SK-N-SH (cell line): ENCODE results near the gene RBM20. TPM values are rescaled to one million over a fixed set of nuclear protein-coding genes. Genes with fewer than 3 reads are reported as not detected.

Experiments
- CTCF ChIA-PET: fragments of 300-600, 350-600 bp; formaldehyde crosslinking; extraction: SDS; loops from one replicate; lab custom pipeline; 2021; lab: Yijun Ruan, JAX
- POLR2A ChIA-PET: fragments of 350-600 bp; sonication (Branson Sonifier 250); formaldehyde crosslinking; extraction: SDS; loops from one replicate; lab custom pipeline; 2020; ENCODE audit warnings: antibody characterized with exemption, inconsistent platforms; lab: Yijun Ruan, JAX
- DNase-seq: peaks from one replicate; pipeline ENCODE4 v3.0.0; 2012
- H2AFZ ChIP-seq: fragments of 200-600 bp; sonication (generic); 2 replicates; pipeline ENCODE4 v1.8.1; 2016; ENCODE audit warnings: antibody characterized with exemption, mild to moderate bottlenecking, low read depth
- H3F3A ChIP-seq: fragments of 200-600 bp; sonication (generic); replicated peaks from 2 replicates; pipeline ENCODE3; 2016; ENCODE audit warnings: antibody characterized with exemption, mild to moderate bottlenecking; ENCODE audit not compliant: insufficient read depth
- H3K27ac ChIP-seq, 2 experiments: fragments of 200-500 bp in 1 of 2; fragments of 200-600 bp in 1 of 2; sonication (Bioruptor generic) in 1 of 2; sonication (generic), shearing (Covaris generic) in 1 of 2; 2 replicates each; pipeline versions ENCODE4 v1.5.1 to v1.6.1; 2014 to 2016; ENCODE audit warnings: low read depth in 2 of 2, inconsistent platforms in 1 of 2, low read length in 1 of 2, mild to moderate bottlenecking in 1 of 2, mixed read lengths in 1 of 2
- H3K27me3 ChIP-seq: fragments of 200-600 bp; sonication (generic), shearing (Covaris generic); 2 replicates; pipeline ENCODE4 v1.6.1; 2016; ENCODE audit warnings: mixed run types; ENCODE audit not compliant: insufficient read depth
- H3K36me3 ChIP-seq, 2 experiments: fragments of 200-500 bp in 1 of 2; fragments of 200-600 bp in 1 of 2; sonication (Bioruptor generic) in 1 of 2; sonication (generic) in 1 of 2; replicated peaks in 1 of 2; 2 replicates each; pipeline versions ENCODE3 to v1.5.1; 2014 to 2016; ENCODE audit warnings: low read length in 1 of 2, mild to moderate bottlenecking in 1 of 2; ENCODE audit not compliant: insufficient read depth in 2 of 2, control insufficient read depth in 1 of 2
- H3K4me1 ChIP-seq, 2 experiments: fragments of 200-500 bp in 1 of 2; fragments of 200-600 bp in 1 of 2; sonication (Bioruptor generic) in 1 of 2; sonication (generic), shearing (Covaris generic) in 1 of 2; 2 replicates each; pipeline versions ENCODE4 v1.5.1 to v1.6.1; 2014 to 2016; ENCODE audit warnings: low read depth in 1 of 2, low read length in 1 of 2, mixed run types in 1 of 2; ENCODE audit not compliant: insufficient read depth in 2 of 2, control insufficient read depth in 1 of 2
- H3K4me2 ChIP-seq: fragments of 200-600 bp; sonication (generic), shearing (Covaris generic); 2 replicates; pipeline ENCODE4 v1.6.1; 2017; ENCODE audit warnings: mixed run types
- H3K4me3 ChIP-seq, 2 experiments: fragments of 200-500 bp in 1 of 2; fragments of 200-600 bp in 1 of 2; sonication (Bioruptor generic) in 1 of 2; sonication (generic), shearing (Covaris generic) in 1 of 2; 2 replicates each; pipeline versions ENCODE4 v1.5.1 to v1.8.1; 2014 to 2016; ENCODE audit warnings: low read depth in 2 of 2, inconsistent platforms in 1 of 2, low read length in 1 of 2, mild to moderate bottlenecking in 1 of 2, mixed read lengths in 1 of 2, moderate library complexity in 1 of 2
- H3K79me2 ChIP-seq: fragments of 200-600 bp; sonication (generic); 2 replicates; pipeline ENCODE4 v1.8.1; 2017; ENCODE audit warnings: mild to moderate bottlenecking; ENCODE audit not compliant: insufficient read depth
- H3K9ac ChIP-seq: fragments of 200-600 bp; sonication (generic); 2 replicates; pipeline ENCODE4 v1.6.1; 2017; ENCODE audit warnings: mixed run types
- H3K9me2 ChIP-seq: fragments of 200-600 bp; sonication (generic); 2 replicates; pipeline ENCODE4 v1.6.1; 2017; ENCODE audit warnings: mixed run types
- H3K9me3 ChIP-seq: fragments of 200-600 bp; sonication (generic); 2 replicates; pipeline ENCODE4 v1.6.1; 2017; ENCODE audit warnings: mixed run types, mild to moderate bottlenecking, moderate library complexity
- H4K20me1 ChIP-seq: fragments of 200-600 bp; sonication (generic); 2 replicates; pipeline ENCODE4 v1.6.1; 2017; ENCODE audit warnings: mild to moderate bottlenecking, mixed run types; ENCODE audit not compliant: insufficient read depth
- CHD2 ChIP-seq: fragments of 150-350 bp; IDR thresholded peaks from 2 replicates; pipeline ENCODE4 v1.6.1; 2018; ENCODE audit warnings: low read length; ENCODE audit not compliant: partially characterized antibody
- EZH2phosphoT487 ChIP-seq: fragments of 200-600 bp; sonication (generic); IDR thresholded peaks from 2 replicates; pipeline ENCODE4 v1.6.1; 2017; ENCODE audit warnings: low read depth, mixed run types, mild to moderate bottlenecking, antibody characterized with exemption, moderate library complexity, borderline replicate concordance
- FOXJ3 ChIP-seq: sonication (generic); formaldehyde crosslinking; IDR thresholded peaks from 2 replicates; pipeline ENCODE4 v1.5.1; 2020; ENCODE audit warnings: mild to moderate bottlenecking, missing genetic modification reagents
- FOXM1 ChIP-seq: IDR thresholded peaks from 2 replicates; pipeline ENCODE4 v1.4.0; 2012; ENCODE audit warnings: low read depth, mild to moderate bottlenecking
- GATA2 ChIP-seq: sonication (generic); formaldehyde crosslinking; IDR thresholded peaks from 2 replicates; pipeline ENCODE4 v1.5.0; 2020; ENCODE audit warnings: mild to moderate bottlenecking, missing genetic modification reagents
- MEF2A ChIP-seq: IDR thresholded peaks from 2 replicates; pipeline ENCODE4 v1.4.0; 2012; ENCODE audit warnings: low read depth, borderline replicate concordance
- NFIC ChIP-seq: IDR thresholded peaks from 2 replicates; pipeline ENCODE4 v1.4.0; 2012; ENCODE audit warnings: borderline replicate concordance
- NRF1 ChIP-seq: IDR thresholded peaks from 2 replicates; pipeline ENCODE4 v1.6.1; 2012; ENCODE audit warnings: low read depth, mild to moderate bottlenecking, low read length
- POLR2AphosphoS5 ChIP-seq: IDR thresholded peaks from 2 replicates; pipeline ENCODE4 v1.6.1; 2012; ENCODE audit warnings: low read depth, low read length
- REST ChIP-seq: IDR thresholded peaks from 2 replicates; pipeline ENCODE4 v1.6.1; 2012; ENCODE audit warnings: mild to moderate bottlenecking, low read depth, low read length, moderate library complexity
- RFX5 ChIP-seq: IDR thresholded peaks from 2 replicates; pipeline ENCODE4 v1.6.1; 2012; ENCODE audit warnings: mild to moderate bottlenecking, improper control_type of control experiment, low read length
- SIN3A ChIP-seq: IDR thresholded peaks from 2 replicates; pipeline ENCODE4 v1.6.1; 2012; ENCODE audit warnings: low read depth, mild to moderate bottlenecking, low read length, moderate library complexity, borderline replicate concordance
- TCF12 ChIP-seq: IDR thresholded peaks from 2 replicates; pipeline ENCODE4 v1.4.0; 2012
- YY1 ChIP-seq: IDR thresholded peaks from 2 replicates; pipeline ENCODE4 v1.4.0; 2012; ENCODE audit warnings: low read depth, mild to moderate bottlenecking
- WGBS: methylation state at CpG from one replicate; pipeline ENCODE4 v1.1.6; 2017; ENCODE audit warnings: low lambda C conversion rate; 5-methylcytosine and 5-hydroxymethylcytosine counted together
- polyA plus RNA-seq, 3 experiments: library from polyadenylated mRNA; depleted of rRNA; stranded (reverse); fragments of >200 nt; gene quantifications; 2 replicates each; pipeline ENCODE4 v1.2.3, GENCODE V29; 2012

Gene RBM20
- polyA plus RNA-seq, 1 of the 3 experiments (the other 2 are of a cell fraction) = 0.64 TPM

GRCh38 chr10:110612087-110612486, 32.0 kb upstream of the RBM20 start (continued):
- TF ChIP-seq CHD2 = no peak
- no peak for TF ChIP-seq EZH2phosphoT487
- no peak for TF ChIP-seq MEF2A
- no peak for TF ChIP-seq YY1

- DNase-seq = no peak
- Histone ChIP-seq H3F3A (peaks cover 4% of the 10 kb centered on the region), H3K27me3 (no peaks in the 10 kb centered on the region), H3K79me2 (no peaks in the 10 kb centered on the region), H4K20me1 (no peaks in the 10 kb centered on the region), H3K4me1 (peaks cover 0 to 11% of the 10 kb centered on the region in 2 experiments; a peak in 2 of 4 replicates), H3K4me2 (no peak overlapping the region), H3K27ac (no peak overlapping the region), H2AFZ (no peak overlapping the region), H3K9me3 (no peaks in the 10 kb centered on the region), H3K9me2 (no peaks in the 10 kb centered on the region), H3K4me3 (no peak overlapping the region), H3K36me3 (no peaks in the 10 kb centered on the region), H3K9ac (no peak overlapping the region)
- no peak for TF ChIP-seq NRF1
- no peak for TF ChIP-seq RFX5
- no peak for TF ChIP-seq POLR2AphosphoS5
- TF ChIP-seq MEF2A = no peak
- no peak for TF ChIP-seq SIN3A
- ChIA-PET POLR2A (no interaction called here), CTCF (interaction anchor here (0.9 to 3.5 kb wide), 5 partner anchors 11 to 70 kb away, joined by 3 to 53 read pairs (median 10); partner anchors contain the start of gene RBM20)
- 93% methylated on average over 4 of the region's 4 CpGs for WGBS
Observed at GRCh38 chr10:110612629-110613028, 31.5 kb upstream of the RBM20 start.

- Histone ChIP-seq H3F3A (peaks cover 4% of the 10 kb centered on the region), H3K27me3 (no peaks in the 10 kb centered on the region), H3K79me2 (no peaks in the 10 kb centered on the region), H2AFZ (no peak overlapping the region), H3K9me2 (no peaks in the 10 kb centered on the region), H3K27ac (no peak overlapping the region), H3K4me1 (peaks cover 0 to 11% of the 10 kb centered on the region in 2 experiments; a peak in 2 of 4 replicates), H3K9me3 (no peaks in the 10 kb centered on the region), H3K36me3 (no peaks in the 10 kb centered on the region), H3K9ac (no peak overlapping the region), H4K20me1 (no peaks in the 10 kb centered on the region), H3K4me2 (no peak overlapping the region), H3K4me3 (no peak overlapping the region)
- WGBS = 85% methylated on average over 8 of the region's 8 CpGs
- POLR2A ChIA-PET = no interaction called here
- CTCF ChIA-PET = interaction anchor here (1.1 to 3.5 kb wide), 4 partner anchors 10 to 133 kb away, joined by 3 to 53 read pairs (median 6); no protein-coding TSS in a partner anchor
- no peak for DNase-seq
- TF ChIP-seq FOXM1 (no peak), EZH2phosphoT487 (no peak), RFX5 (no peak), REST (no peak), GATA2 (CRISPR knock-in tag) (no peak), NFIC (no peak), TCF12 (no peak), FOXJ3 (CRISPR knock-in tag) (no peak), SIN3A (no peak)
Observed at GRCh38 chr10:110613341-110613995, 30.7 kb upstream of the RBM20 start.
